Activated CD4-positive, alpha-beta memory T cell treated with anti-CD3 and anti-CD28 coated beads, Interleukin-2, amount 10 ng/mL, durations not matched to agents 7 days and 5 days (primary cell): ENCODE results near the gene ZNF554. TPM values are rescaled to one million over a fixed set of nuclear protein-coding genes. Genes with fewer than 3 reads are reported as not detected.

Source experiments
- total RNA-seq, 2 experiments: library from RNA; stranded (reverse); gene quantifications; one replicate each; pipeline ENCODE4 v1.2.3, GENCODE V29; 2021

Gene ZNF554
- total RNA-seq, 2 experiments from 2014 or later, result 2.3 to 3.0 TPM

Other genes starting within 250 kb of the ZNF554 start
- under 1 TPM; 0.25 to 0.40 TPM for gene GNG7, start 117.2 kb upstream of the ZNF554 start, total RNA-seq
- gene DIRAS1, start 98.5 kb upstream of the ZNF554 start, total RNA-seq, result not detected
- 10 to 100 TPM; 25.4 to 27.4 TPM for gene SLC39A3, start 79.9 kb upstream of the ZNF554 start, total RNA-seq
- 10 to 100 TPM; 38.2 to 42.7 TPM for gene SGTA, start 36.6 kb upstream of the ZNF554 start, total RNA-seq
- gene THOP1, start 34.4 kb upstream of the ZNF554 start, total RNA-seq, result 10 to 100 TPM; 80.0 to 85.4 TPM
- gene ZNF555, start 21.6 kb downstream of the ZNF554 start, total RNA-seq, result 1 to 10 TPM; 2.7 to 2.9 TPM
- gene ZNF556, start 47.5 kb downstream of the ZNF554 start, total RNA-seq, result not detected
- gene ZNF57, start 81.1 kb downstream of the ZNF554 start, total RNA-seq, result 1 to 10 TPM; 3.1 to 3.7 TPM
- gene ZNF77, start 125.1 kb downstream of the ZNF554 start, total RNA-seq, result 1 to 10 TPM; 4.0 to 4.2 TPM
- gene TLE6, start 157.7 kb downstream of the ZNF554 start, total RNA-seq, result 1 to 10 TPM; 1.1 to 2.0 TPM
- 1 to 10 TPM; 1.3 to 1.4 TPM for gene TLE2, start 209.4 kb downstream of the ZNF554 start, total RNA-seq
- gene TLE5, start 242.6 kb downstream of the ZNF554 start, total RNA-seq, result 100 to 1,000 TPM; 712 to 724 TPM